OCI-LY3 (cell line): ENCODE measurements around the gene WTIP.
"Not testable (repeated sequence)": the region's sequence is repeated elsewhere in the genome, so short reads cannot be mapped to it uniquely, and the experiment has no call there.

Source experiments
- EZH2phosphoT487 ChIP-seq: fragments of 200-600 bp; shearing (Covaris generic); IDR thresholded peaks from 2 replicates; pipeline ENCODE4 v1.6.1; 2018; ENCODE audit warnings: antibody characterized with exemption, mixed run types, low read depth
- TF ChIP-seq, protein P1 (sequence below): fragments of 200-600, 300-600 bp; sonication (generic); IDR thresholded peaks from 2 replicates; pipeline ENCODE4 v1.5.1; 2014; ENCODE audit warnings: antibody characterized with exemption, low read length, low read depth

DNA sequence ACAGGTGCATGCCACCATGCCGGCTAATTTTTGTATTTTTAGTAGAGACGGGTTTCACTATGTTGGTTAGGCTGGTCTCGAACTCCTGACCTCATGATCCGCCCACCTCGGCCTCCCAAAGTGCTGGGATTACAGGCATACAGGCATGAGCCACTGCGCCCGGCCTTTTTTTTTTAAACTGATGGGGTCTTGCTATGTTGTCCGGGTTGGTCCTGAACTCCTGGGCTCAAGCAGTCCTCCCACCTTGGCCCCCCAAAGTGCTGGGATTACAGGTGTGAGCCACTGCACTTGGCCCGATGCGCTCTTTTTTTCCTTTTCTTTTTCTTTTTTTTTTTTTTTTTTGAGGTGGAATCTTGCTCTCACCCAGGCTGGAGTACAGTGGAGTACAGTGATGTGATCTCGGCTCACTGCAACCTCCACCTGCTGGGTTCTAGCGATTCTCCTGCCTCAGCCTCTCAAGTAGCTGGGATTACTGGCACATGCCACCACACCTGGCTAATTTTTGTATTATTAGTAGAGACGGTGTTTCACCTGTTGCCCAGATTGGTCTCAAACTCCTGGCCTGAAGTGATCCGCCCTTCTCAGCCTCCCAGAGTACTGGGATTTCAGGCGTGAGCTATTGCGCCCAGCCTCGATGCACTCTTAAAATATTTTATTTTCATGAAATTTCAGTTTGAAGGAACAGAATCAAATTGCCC, 25.6 kb upstream of the WTIP start:
- TF ChIP-seq, protein P1, sequence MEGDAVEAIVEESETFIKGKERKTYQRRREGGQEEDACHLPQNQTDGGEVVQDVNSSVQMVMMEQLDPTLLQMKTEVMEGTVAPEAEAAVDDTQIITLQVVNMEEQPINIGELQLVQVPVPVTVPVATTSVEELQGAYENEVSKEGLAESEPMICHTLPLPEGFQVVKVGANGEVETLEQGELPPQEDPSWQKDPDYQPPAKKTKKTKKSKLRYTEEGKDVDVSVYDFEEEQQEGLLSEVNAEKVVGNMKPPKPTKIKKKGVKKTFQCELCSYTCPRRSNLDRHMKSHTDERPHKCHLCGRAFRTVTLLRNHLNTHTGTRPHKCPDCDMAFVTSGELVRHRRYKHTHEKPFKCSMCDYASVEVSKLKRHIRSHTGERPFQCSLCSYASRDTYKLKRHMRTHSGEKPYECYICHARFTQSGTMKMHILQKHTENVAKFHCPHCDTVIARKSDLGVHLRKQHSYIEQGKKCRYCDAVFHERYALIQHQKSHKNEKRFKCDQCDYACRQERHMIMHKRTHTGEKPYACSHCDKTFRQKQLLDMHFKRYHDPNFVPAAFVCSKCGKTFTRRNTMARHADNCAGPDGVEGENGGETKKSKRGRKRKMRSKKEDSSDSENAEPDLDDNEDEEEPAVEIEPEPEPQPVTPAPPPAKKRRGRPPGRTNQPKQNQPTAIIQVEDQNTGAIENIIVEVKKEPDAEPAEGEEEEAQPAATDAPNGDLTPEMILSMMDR = not testable (repeated sequence)
- not testable (repeated sequence) for TF ChIP-seq EZH2phosphoT487
